IMR-90 (cell line): ENCODE measurements around the gene GADD45A. TPM values are rescaled to one million over a fixed set of nuclear protein-coding genes. Genes with fewer than 3 reads are reported as not detected.

ENCODE experiments used
- ATAC-seq: fragments of 200-7000 bp; cut with Tn5 transposase; 2 replicates; pipeline ENCODE4 v1.9.1; 2020; ENCODE audit warnings: low read depth, mild to moderate bottlenecking, moderate library complexity
- BruUV-seq: library from RNA; stranded (reverse); fragments of 400-500 nt; replicated peaks from 2 replicates; lab custom pipeline; 2021; lab: Mats Ljungman, UMichigan
- CTCF ChIA-PET: fragments of 300-600 bp; formaldehyde crosslinking; extraction: SDS; loops from one replicate; lab custom pipeline; 2021; ENCODE audit warnings: antibody characterized with exemption; lab: Yijun Ruan, JAX
- POLR2A ChIA-PET: fragments of 300-600 bp; sonication (Branson Sonifier 250); formaldehyde crosslinking; loops from one replicate; lab custom pipeline; 2022; ENCODE audit warnings: antibody characterized with exemption; ENCODE audit not compliant: unreplicated experiment; lab: Charles Lee
- DNase-seq: peaks from one replicate; pipeline ENCODE4 v3.0.0; 2013
- H2AFZ ChIP-seq: replicated peaks from 2 replicates; pipeline ENCODE3; 2013; ENCODE audit warnings: low read length, mild to moderate bottlenecking; ENCODE audit not compliant: poor library complexity
- H2AK5ac ChIP-seq: 2 replicates; pipeline ENCODE4 v1.6.1; 2013; ENCODE audit warnings: low read depth, low read length, inconsistent platforms
- H2AK9ac ChIP-seq: replicated peaks from 2 replicates; pipeline ENCODE3; 2013; ENCODE audit warnings: mild to moderate bottlenecking, low read depth, low read length, moderate library complexity; ENCODE audit not compliant: poor library complexity
- H2BK120ac ChIP-seq: 2 replicates; pipeline ENCODE4 v1.6.1; 2013; ENCODE audit warnings: low read depth, low read length, inconsistent platforms
- H2BK15ac ChIP-seq: 3 replicates; pipeline ENCODE4 v1.6.1; 2013; ENCODE audit warnings: low read depth, low read length, inconsistent platforms
- H2BK20ac ChIP-seq: 2 replicates; pipeline ENCODE4 v1.6.1; 2013; ENCODE audit warnings: low read depth, mild to moderate bottlenecking, inconsistent platforms, low read length, moderate library complexity
- H2BK5ac ChIP-seq: 2 replicates; pipeline ENCODE4 v1.6.1; 2013; ENCODE audit warnings: mild to moderate bottlenecking, low read depth, low read length, inconsistent platforms; ENCODE audit not compliant: poor library complexity, severe bottlenecking
- H3K14ac ChIP-seq: replicated peaks from 2 replicates; pipeline ENCODE4 v1.6.1; 2013; ENCODE audit warnings: low read depth, low read length, inconsistent platforms
- H3K18ac ChIP-seq: 2 replicates; pipeline ENCODE4 v1.6.1; 2013; ENCODE audit warnings: low read depth, low read length, control low read depth
- H3K23ac ChIP-seq: 2 replicates; pipeline ENCODE4 v1.6.1; 2013; ENCODE audit warnings: low read depth, low read length, inconsistent platforms
- H3K27ac ChIP-seq: 2 replicates; pipeline ENCODE4 v1.5.1; 2013; ENCODE audit warnings: mild to moderate bottlenecking, control low read depth, low read length; ENCODE audit not compliant: insufficient read depth
- H3K27me3 ChIP-seq: 2 replicates; pipeline ENCODE4 v1.6.1; 2013; ENCODE audit warnings: low read length; ENCODE audit not compliant: control insufficient read depth, insufficient read depth
- H3K36me3 ChIP-seq: 2 replicates; pipeline ENCODE4 v1.6.1; 2013; ENCODE audit warnings: low read length, mixed read lengths; ENCODE audit not compliant: control insufficient read depth, insufficient read depth
- H3K4ac ChIP-seq: 2 replicates; pipeline ENCODE4 v1.6.1; 2013; ENCODE audit warnings: low read depth, low read length, inconsistent platforms
- H3K4me1 ChIP-seq: 2 replicates; pipeline ENCODE4 v1.6.1; 2013; ENCODE audit warnings: low read length, mixed read lengths; ENCODE audit not compliant: control insufficient read depth, insufficient read depth
- H3K4me2 ChIP-seq: 2 replicates; pipeline ENCODE4 v1.6.1; 2013; ENCODE audit warnings: low read depth, mild to moderate bottlenecking, control low read depth, low read length, moderate library complexity
- H3K4me3 ChIP-seq: 2 replicates; pipeline ENCODE4 v1.5.1; 2013; ENCODE audit warnings: low read depth, mild to moderate bottlenecking, control low read depth, low read length, moderate library complexity; ENCODE audit not compliant: insufficient read depth
- H3K56ac ChIP-seq: 2 replicates; pipeline ENCODE4 v1.6.1; 2013; ENCODE audit warnings: low read length, inconsistent platforms; ENCODE audit not compliant: insufficient read depth; ENCODE audit errors: extremely low read depth
- H3K79me1 ChIP-seq, 2 experiments: 2 replicates each; pipeline ENCODE4 v1.6.1; 2013; ENCODE audit warnings: low read length in 2 of 2, inconsistent platforms in 1 of 2, low read depth in 1 of 2
- H3K9ac ChIP-seq: 2 replicates; pipeline ENCODE4 v1.6.1; 2013; ENCODE audit warnings: low read depth, low read length, control low read depth
- H3K9me1 ChIP-seq: 2 replicates; pipeline ENCODE4 v1.6.1; 2013; ENCODE audit warnings: low read length, inconsistent platforms; ENCODE audit not compliant: insufficient read depth
- H3K9me3 ChIP-seq: 2 replicates; pipeline ENCODE4 v1.6.1; 2013; ENCODE audit warnings: low read length; ENCODE audit not compliant: control insufficient read depth, insufficient read depth
- H4K20me1 ChIP-seq: 2 replicates; pipeline ENCODE4 v1.6.1; 2013; ENCODE audit warnings: low read length, inconsistent platforms; ENCODE audit not compliant: insufficient read depth
- H4K5ac ChIP-seq: 2 replicates; pipeline ENCODE4 v1.6.1; 2013; ENCODE audit warnings: mild to moderate bottlenecking, low read depth, low read length, control low read depth
- H4K8ac ChIP-seq, 2 experiments: 2 replicates each; pipeline ENCODE4 v1.6.1; 2013; ENCODE audit warnings: low read depth in 2 of 2, low read length in 2 of 2, control low read depth in 1 of 2, inconsistent platforms in 1 of 2
- H4K91ac ChIP-seq: 2 replicates; pipeline ENCODE4 v1.6.1; 2013; ENCODE audit warnings: low read depth, low read length, inconsistent platforms; ENCODE audit not compliant: insufficient read depth
- BHLHE40 ChIP-seq: fragments of 150-350 bp; IDR thresholded peaks from 2 replicates; pipeline ENCODE4 v1.6.1; 2016; ENCODE audit warnings: mild to moderate bottlenecking, low read depth, low read length
- CEBPB ChIP-seq: IDR thresholded peaks from 2 replicates; pipeline ENCODE4 v1.6.1; 2012; ENCODE audit warnings: low read depth, low read length, improper control_type of control experiment
- CHD1 ChIP-seq: IDR thresholded peaks from 2 replicates; pipeline ENCODE4 v1.6.1; 2012; ENCODE audit warnings: low read depth, low read length, improper control_type of control experiment
- CTCF ChIP-seq: conservative IDR thresholded peaks from 2 replicates; pipeline ENCODE4 v1.5.1; 2012; ENCODE audit warnings: mild to moderate bottlenecking, low read depth, low read length, improper control_type of control experiment
- ELK1 ChIP-seq: fragments of 150-350 bp; IDR thresholded peaks from 2 replicates; pipeline ENCODE4 v1.6.1; 2016; ENCODE audit warnings: low read depth, mild to moderate bottlenecking, low read length, moderate library complexity, borderline replicate concordance
- MAFK ChIP-seq: IDR thresholded peaks from 2 replicates; pipeline ENCODE4 v1.6.1; 2012; ENCODE audit warnings: low read depth, low read length, improper control_type of control experiment
- MAZ ChIP-seq: IDR thresholded peaks from 2 replicates; pipeline ENCODE4 v1.6.1; 2012; ENCODE audit warnings: low read depth, mild to moderate bottlenecking, low read length, improper control_type of control experiment, moderate library complexity, borderline replicate concordance
- MXI1 ChIP-seq: IDR thresholded peaks from 2 replicates; pipeline ENCODE4 v1.6.1; 2012; ENCODE audit warnings: low read depth, mild to moderate bottlenecking, low read length, moderate library complexity, borderline replicate concordance
- NFE2L2 ChIP-seq: fragments of 150-350 bp; IDR thresholded peaks from 2 replicates; pipeline ENCODE4 v1.6.1; 2016; ENCODE audit warnings: low read depth, mild to moderate bottlenecking, low read length
- POLR2A ChIP-seq: IDR thresholded peaks from 2 replicates; pipeline ENCODE4 v1.6.1; 2012; ENCODE audit warnings: mild to moderate bottlenecking, low read depth, low read length
- RFX5 ChIP-seq: IDR thresholded peaks from 2 replicates; pipeline ENCODE4 v1.8.0; 2012; ENCODE audit warnings: low read depth, mild to moderate bottlenecking, low read length, moderate library complexity
- SMC3 ChIP-seq: fragments of 150-350 bp; IDR thresholded peaks from 2 replicates; pipeline ENCODE4 v1.6.1; 2016; ENCODE audit warnings: low read depth, mild to moderate bottlenecking, antibody characterized with exemption, low read length, moderate library complexity
- USF2 ChIP-seq: fragments of 150-350 bp; IDR thresholded peaks from 2 replicates; pipeline ENCODE4 v1.6.1; 2017; ENCODE audit warnings: mild to moderate bottlenecking, antibody characterized with exemption, low read length, low read depth
- WGBS, 2 experiments: methylation state at CpG; one replicate each; pipeline versions ENCODE4 v1.1.5 to v1.1.7; 2013; ENCODE audit warnings: missing lambda C conversion rate in 2 of 2; ENCODE audit not compliant: insufficient read length in 1 of 2; ENCODE audit errors: extremely low coverage in 2 of 2; 5-methylcytosine and 5-hydroxymethylcytosine counted together
- dilution Hi-C: fragments of 300-500 bp; cut with HindIII; formaldehyde crosslinking; loops from one replicate; pipeline ENCODE4 v1.14.3; 2018; ENCODE audit warnings: low sequenced_read_pairs; ENCODE audit not compliant: unreplicated experiment
- in situ Hi-C: fragments of 300-500 bp; cut with MboI; formaldehyde crosslinking; loops from 3 replicates; pipeline ENCODE4 v1.14.3; 2019; ENCODE audit warnings: low sequenced_read_pairs, inconsistent platforms, mixed read lengths
- intact Hi-C: fragments of 100-400 bp; cut with micrococcal nuclease; formaldehyde crosslinking; loops from 2 replicates; pipeline ENCODE4 v1.10.0; 2022
- polyA plus RNA-seq, 3 experiments: library from polyadenylated mRNA; depleted of rRNA; stranded (reverse); fragments of >200 nt; gene quantifications; 2 replicates each; pipeline ENCODE4 v1.2.3, GENCODE V29; 2012; ENCODE audit warnings: low replicate concordance in 1 of 3
- total RNA-seq: library from RNA; depleted of rRNA; stranded (reverse); fragments of >200 nt; gene quantifications from 2 replicates; pipeline ENCODE4 v1.2.3, GENCODE V29; 2012

Gene GADD45A
- total and polyA plus RNA-seq, 2 of the 4 experiments (the other 2 are of a cell fraction), result 10.9 to 114 TPM

GRCh38 chr1:67683766-67684525, 1.1 kb upstream of the GADD45A start:
- H4K20me1 ChIP-seq, result peaks cover 17% of the 10 kb centered on the region
- DNase-seq (peak; percentile 79), ATAC-seq (no peak)
- H2BK15ac ChIP-seq, result peak overlapping the region; percentile 55
- H3K4me3 ChIP-seq, result peak overlapping the region; percentile 30; the same call in 1 of the 2 replicates
- H2AK9ac ChIP-seq, result peak overlapping the region; percentile 68
- 8% methylated on average over 2 of the region's 8 CpGs; no CpG with 5 or more reads in 1 of the 2 experiments for WGBS, 2 experiments
- dilution Hi-C loops, result no loop called here
- peaks cover 7% of the 10 kb centered on the region for H3K9me1 ChIP-seq
- peak overlapping the region; percentile 72 for H3K14ac ChIP-seq
- peaks cover 10 to 27% of the 10 kb centered on the region in 2 experiments for H3K79me1 ChIP-seq
- peak overlapping the region; percentile 43 for H3K9ac ChIP-seq
- H2BK5ac ChIP-seq, result peak overlapping the region; percentile 63
- H2AK5ac ChIP-seq, result peak overlapping the region; percentile 32; the same call in 1 of the 2 replicates
- H4K5ac ChIP-seq, result peak overlapping the region; percentile 67
- peak overlapping the region in 1 of 2 experiments; percentile 59; a peak in 2 of 4 replicates for H4K8ac ChIP-seq
- H3K27ac ChIP-seq, result peak overlapping the region; percentile 24
- H3K27me3 ChIP-seq, result no peaks in the 10 kb centered on the region
- H4K91ac ChIP-seq, result peak overlapping the region; percentile 3
- H2BK120ac ChIP-seq, result peak overlapping the region; percentile 86
- peak overlapping the region; percentile 86 for H2AFZ ChIP-seq
- POLR2A ChIA-PET, result interaction anchor here (1.0 to 1.8 kb wide), 4 partner anchors 20 to 122 kb away, joined by 3 to 11 read pairs (median 6); no protein-coding TSS in a partner anchor
- H3K23ac ChIP-seq, result peak overlapping the region; percentile 77
- peak overlapping the region; percentile 50 for H2BK20ac ChIP-seq
- BruUV-seq, result no TSS peak
- in situ Hi-C loops, result loop anchor here (25.0 kb wide), 1 partner anchor 122 kb away; no protein-coding TSS in a partner anchor
- intact Hi-C loops, result loop anchor here (2.0 kb wide), 1 partner anchor 65 kb away; no protein-coding TSS in a partner anchor
- no peaks in the 10 kb centered on the region for H3K9me3 ChIP-seq
- H3K36me3 ChIP-seq, result peaks cover 12% of the 10 kb centered on the region
- peak overlapping the region; percentile 97 for H3K4me2 ChIP-seq
- peak overlapping the region; percentile 86 for H3K18ac ChIP-seq
- peaks cover 12% of the 10 kb centered on the region for H3K4me1 ChIP-seq
- CTCF ChIA-PET, result interaction anchor here (1.5 to 2.5 kb wide), 5 partner anchors 76 to 149 kb away, joined by 4 to 15 read pairs (median 11); no protein-coding TSS in a partner anchor
- peak overlapping the region; percentile 55; the same call in 1 of the 2 replicates for H3K56ac ChIP-seq
- peak overlapping the region; percentile 84 for H3K4ac ChIP-seq
- TF ChIP-seq SMC3 (no peak), MXI1 (no peak), MAZ (no peak), RFX5 (no peak), BHLHE40 (no peak), ELK1 (no peak), CTCF (no peak), MAFK (0 out of 2 replicates have a peak, but pooled peaks have one; percentile 23), USF2 (no peak), CEBPB (no peak), NFE2L2 (peak; percentile 54; the same call in 1 of the 2 replicates), CHD1 (no peak), POLR2A (no peak; the same call in 1 of the 2 replicates)
